RWPE1 (cell line): Measurements from ENCODE around the gene TBC1D13.

ENCODE experiments used
- CTCF ChIA-PET: fragments of 350-600 bp; sonication (Branson Sonifier 250); formaldehyde crosslinking; extraction: SDS; loops from one replicate; lab custom pipeline; 2021; lab: Yijun Ruan, JAX
- POLR2A ChIA-PET: fragments of 400-600 bp; formaldehyde crosslinking; extraction: SDS; loops from one replicate; lab custom pipeline; 2020; ENCODE audit warnings: antibody characterized with exemption; ENCODE audit not compliant: low non-redundant PET; lab: Yijun Ruan, JAX
- DNase-seq: peaks from one replicate; pipeline ENCODE4 v3.0.0; 2012; ENCODE audit warnings: low spot score
- H3K27ac ChIP-seq: fragments of 450-650 bp; 2 replicates; pipeline ENCODE4 v1.5.1; 2017
- TF ChIP-seq, protein P1 (sequence below): fragments of 450-650 bp; conservative IDR thresholded peaks from 2 replicates; pipeline ENCODE4 v1.5.1; 2017; ENCODE audit warnings: low read depth, mild to moderate bottlenecking

Gene TBC1D13

GRCh38 chr9:128818839-128819715 lies 32.0 kb downstream of the TBC1D13 start:
- ChIA-PET POLR2A (interaction anchor here (0.8 to 1.1 kb wide), 2 partner anchors 11 to 46 kb away, joined by 3 to 7 read pairs; partner anchors contain the start of gene SPOUT1), CTCF (interaction anchor here (0.6 to 1.6 kb wide), 21 partner anchors 8 to 460 kb away, joined by 3 to 12 read pairs (median 5); partner anchors contain the start of genes SPOUT1 and ZDHHC12)
- peak overlapping the region; percentile 87 for H3K27ac ChIP-seq
- peak; percentile 64 for DNase-seq
- TF ChIP-seq, protein P1, sequence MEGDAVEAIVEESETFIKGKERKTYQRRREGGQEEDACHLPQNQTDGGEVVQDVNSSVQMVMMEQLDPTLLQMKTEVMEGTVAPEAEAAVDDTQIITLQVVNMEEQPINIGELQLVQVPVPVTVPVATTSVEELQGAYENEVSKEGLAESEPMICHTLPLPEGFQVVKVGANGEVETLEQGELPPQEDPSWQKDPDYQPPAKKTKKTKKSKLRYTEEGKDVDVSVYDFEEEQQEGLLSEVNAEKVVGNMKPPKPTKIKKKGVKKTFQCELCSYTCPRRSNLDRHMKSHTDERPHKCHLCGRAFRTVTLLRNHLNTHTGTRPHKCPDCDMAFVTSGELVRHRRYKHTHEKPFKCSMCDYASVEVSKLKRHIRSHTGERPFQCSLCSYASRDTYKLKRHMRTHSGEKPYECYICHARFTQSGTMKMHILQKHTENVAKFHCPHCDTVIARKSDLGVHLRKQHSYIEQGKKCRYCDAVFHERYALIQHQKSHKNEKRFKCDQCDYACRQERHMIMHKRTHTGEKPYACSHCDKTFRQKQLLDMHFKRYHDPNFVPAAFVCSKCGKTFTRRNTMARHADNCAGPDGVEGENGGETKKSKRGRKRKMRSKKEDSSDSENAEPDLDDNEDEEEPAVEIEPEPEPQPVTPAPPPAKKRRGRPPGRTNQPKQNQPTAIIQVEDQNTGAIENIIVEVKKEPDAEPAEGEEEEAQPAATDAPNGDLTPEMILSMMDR, result no peak; the same call in 1 of the 2 replicates

GRCh38 chr9:128819716-128820664 lies 32.9 kb downstream of the TBC1D13 start:
- ChIA-PET POLR2A (interaction anchor here (0.6 to 1.1 kb wide), 4 partner anchors 10 to 143 kb away, joined by 3 to 7 read pairs (median 4); partner anchors contain the start of gene SPOUT1), CTCF (interaction anchor here (0.6 to 1.4 kb wide), 5 partner anchors 58 to 234 kb away, joined by 3 to 6 read pairs (median 4); partner anchors contain the start of gene ZDHHC12)
- DNase-seq, result no peak
- TF ChIP-seq, protein P1, result no peak
- peak overlapping the region; percentile 87 for H3K27ac ChIP-seq

- CTCF ChIA-PET, result interaction anchor here (0.6 kb wide), 1 partner anchor 235 kb away, joined by 3 read pairs; no protein-coding TSS in a partner anchor
- POLR2A ChIA-PET, result interaction anchor here (0.6 to 0.7 kb wide), 3 partner anchors 15 to 144 kb away, joined by 3 to 6 read pairs (median 3); no protein-coding TSS in a partner anchor
- no peak for DNase-seq
- TF ChIP-seq, protein P1, result no peak
- peak overlapping the region; percentile 87 for H3K27ac ChIP-seq
These were observed 33.9 kb downstream of the TBC1D13 start for GRCh38 chr9:128820665-128821583.

GRCh38 chr9:128821584-128822406 lies 34.7 kb downstream of the TBC1D13 start:
- TF ChIP-seq, protein P1, result no peak
- H3K27ac ChIP-seq, result peak overlapping the region; percentile 34
- ChIA-PET POLR2A (no interaction called here), CTCF (no interaction called here)
- no peak for DNase-seq

DNA sequence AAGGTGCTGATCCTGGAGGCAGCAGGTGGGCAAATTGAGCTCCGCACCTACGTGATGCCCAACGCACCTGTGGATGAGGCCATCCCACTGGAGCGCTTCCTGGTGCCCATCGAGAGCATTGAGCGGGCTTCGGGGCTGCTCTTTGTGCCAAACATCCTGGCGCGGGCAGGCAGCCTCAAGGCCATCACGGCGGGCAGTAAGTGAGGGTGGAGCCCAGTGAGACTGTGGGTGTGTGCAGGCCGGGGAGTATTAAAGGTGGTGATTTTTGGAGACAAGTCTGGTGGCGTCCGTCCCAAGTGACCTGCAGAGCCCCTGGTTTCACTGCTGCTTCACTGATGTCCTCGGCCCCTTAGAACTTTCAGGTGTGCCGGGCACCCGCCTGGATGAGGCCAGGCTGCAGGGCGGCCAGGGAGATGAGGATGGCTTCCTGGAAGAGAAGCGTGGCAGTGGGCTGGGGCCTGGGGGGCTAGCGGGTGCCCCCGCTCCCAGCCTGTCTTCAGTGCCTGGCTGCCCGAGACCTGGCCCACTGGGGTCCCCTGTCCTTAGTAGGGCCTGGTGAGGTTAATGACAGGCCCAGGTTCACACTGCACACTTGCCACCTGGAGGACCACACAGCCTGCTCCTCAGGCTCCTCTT lies 35.5 kb downstream of the TBC1D13 start:
- ChIA-PET CTCF (no interaction called here), POLR2A (no interaction called here)
- no peak for DNase-seq
- H3K27ac ChIP-seq, result peak overlapping the region; percentile 34
- TF ChIP-seq, protein P1, result no peak
